PC-9 (cell line): ENCODE data around the gene WFDC1. TPM values are rescaled to one million over a fixed set of nuclear protein-coding genes. Genes with fewer than 3 reads are reported as not detected.

Experiments
- BruUV-seq: library from RNA; stranded (reverse); fragments of 400-500 nt; replicated peaks from 2 replicates; lab custom pipeline; 2021; lab: Mats Ljungman, UMichigan
- CTCF ChIA-PET: fragments of 300-600 bp; sonication (Branson Sonifier 250); formaldehyde crosslinking; loops from one replicate; lab custom pipeline; 2022; ENCODE audit warnings: antibody characterized with exemption; lab: Charles Lee
- POLR2A ChIA-PET: fragments of 300-600 bp; sonication (Branson Sonifier 250); formaldehyde crosslinking; loops from one replicate; lab custom pipeline; 2022; ENCODE audit warnings: antibody characterized with exemption; ENCODE audit not compliant: unreplicated experiment; lab: Charles Lee
- DNase-seq, 2 experiments: peaks; one replicate each; pipeline versions ENCODE4 v3.0.0 to v3.0.0-alpha.2; 2015 to 2022; ENCODE audit warnings: mixed read lengths in 1 of 2
- H2AFZ ChIP-seq: fragments of 200-600 bp; sonication (generic); 2 replicates; pipeline ENCODE4 v1.8.1; 2017; ENCODE audit warnings: antibody characterized with exemption
- H3F3A ChIP-seq: fragments of 200-600 bp; sonication (generic); 2 replicates; pipeline ENCODE4 v1.8.1; 2017; ENCODE audit warnings: antibody characterized with exemption, mild to moderate bottlenecking, low read depth; ENCODE audit not compliant: insufficient read depth
- H3K27ac ChIP-seq: fragments of 200-600 bp; sonication (generic); 2 replicates; pipeline ENCODE4 v1.6.1; 2016; ENCODE audit warnings: mixed run types
- H3K27me3 ChIP-seq: fragments of 200-600 bp; sonication (generic); 2 replicates; pipeline ENCODE4 v1.6.1; 2016; ENCODE audit warnings: low read depth, mixed run types; ENCODE audit not compliant: insufficient read depth
- H3K36me3 ChIP-seq: fragments of 200-600 bp; sonication (generic); 2 replicates; pipeline ENCODE4 v1.6.1; 2016; ENCODE audit warnings: low read depth, mixed run types
- H3K4me1 ChIP-seq: fragments of 200-600 bp; sonication (generic); replicated peaks from 2 replicates; pipeline ENCODE4 v1.6.1; 2016; ENCODE audit warnings: mixed run types; ENCODE audit not compliant: insufficient read depth
- H3K4me2 ChIP-seq: fragments of 200-600 bp; sonication (generic); 2 replicates; pipeline ENCODE4 v1.6.1; 2017; ENCODE audit warnings: mixed run types
- H3K4me3 ChIP-seq: fragments of 200-600 bp; sonication (generic); 2 replicates; pipeline ENCODE4 v1.6.1; 2016; ENCODE audit warnings: mixed run types
- H3K79me2 ChIP-seq: fragments of 200-600 bp; sonication (generic); 2 replicates; pipeline ENCODE4 v1.6.1; 2017; ENCODE audit warnings: low read depth, mixed run types
- H3K9me2 ChIP-seq: fragments of 200-600 bp; sonication (generic); 2 replicates; pipeline ENCODE4 v1.8.1; 2017; ENCODE audit warnings: mild to moderate bottlenecking; ENCODE audit not compliant: insufficient read depth
- H3K9me3 ChIP-seq: fragments of 200-600 bp; sonication (generic); 2 replicates; pipeline ENCODE4 v1.8.1; 2016; ENCODE audit warnings: low read depth; ENCODE audit not compliant: insufficient read depth
- H4K20me1 ChIP-seq: fragments of 200-600 bp; sonication (generic); 2 replicates; pipeline ENCODE4 v1.8.1; 2017; ENCODE audit not compliant: insufficient read depth
- CTCF ChIP-seq: fragments of 200-600 bp; sonication (generic); conservative IDR thresholded peaks from 2 replicates; pipeline ENCODE4 v1.6.1; 2017; ENCODE audit warnings: mixed run types, antibody characterized with exemption, mild to moderate bottlenecking, moderate library complexity
- EZH2 ChIP-seq: fragments of 200-600 bp; sonication (generic); IDR thresholded peaks from 2 replicates; pipeline ENCODE4 v1.8.0; 2017; ENCODE audit warnings: antibody characterized with exemption, low read depth
- intact Hi-C: fragments of 100-400 bp; cut with micrococcal nuclease; formaldehyde crosslinking; loops from one replicate; pipeline ENCODE4 v1.10.0; 2022; ENCODE audit not compliant: unreplicated experiment
- total RNA-seq: library from RNA; stranded (reverse); gene quantifications from 2 replicates; pipeline ENCODE4 v1.2.3, GENCODE V29; 2021

Gene WFDC1
- total RNA-seq, 1 experiment from 2014 or later = not detected

GRCh38 chr16:84253173-84253572 is 41.5 kb upstream of the WFDC1 start:
- H3K4me3 ChIP-seq = no peak overlapping the region

GRCh38 chr16:84254062-84254461 is 40.6 kb upstream of the WFDC1 start:
- H3K27ac ChIP-seq = no peak overlapping the region
- no peaks in the 10 kb centered on the region for H3K79me2 ChIP-seq
- H3F3A ChIP-seq = no peaks in the 10 kb centered on the region
- no peaks in the 10 kb centered on the region for H3K27me3 ChIP-seq
- H3K9me2 ChIP-seq = no peaks in the 10 kb centered on the region
- no peak for DNase-seq
- peaks cover 7% of the 10 kb centered on the region for H3K4me1 ChIP-seq
- H3K4me2 ChIP-seq = no peak overlapping the region
- intact Hi-C loops = no loop called here
- BruUV-seq = no TSS peak
- no peaks in the 10 kb centered on the region for H3K9me3 ChIP-seq
- no peaks in the 10 kb centered on the region for H4K20me1 ChIP-seq
- no peak overlapping the region for H2AFZ ChIP-seq
- no peaks in the 10 kb centered on the region for H3K36me3 ChIP-seq
- CTCF ChIA-PET = no interaction called here
- POLR2A ChIA-PET = no interaction called here
- H3K4me3 ChIP-seq = no peak overlapping the region
- TF ChIP-seq CTCF (no peak), EZH2 (no peak)

More at GRCh38 chr16:84253173-84253572, 41.5 kb upstream of the WFDC1 start:
- Histone ChIP-seq H3K27me3 (no peaks in the 10 kb centered on the region), H3K27ac (no peak overlapping the region), H3K4me1 (peaks cover 15% of the 10 kb centered on the region), H3K79me2 (no peaks in the 10 kb centered on the region), H3F3A (peaks cover 8% of the 10 kb centered on the region; the same call in 1 of the 2 replicates), H3K36me3 (no peaks in the 10 kb centered on the region), H3K9me3 (no peaks in the 10 kb centered on the region), H3K4me2 (no peak overlapping the region), H4K20me1 (no peaks in the 10 kb centered on the region), H2AFZ (no peak overlapping the region), H3K9me2 (no peaks in the 10 kb centered on the region)
- intact Hi-C loops = no loop called here
- no TSS peak for BruUV-seq
- POLR2A ChIA-PET = no interaction called here
- no peak for DNase-seq
- no peak for TF ChIP-seq CTCF
- no peak for TF ChIP-seq EZH2
- CTCF ChIA-PET = interaction anchor here (0.6 kb wide), 1 partner anchor 10 kb away, joined by 5 read pairs; no protein-coding TSS in a partner anchor

- ChIA-PET POLR2A (no interaction called here), CTCF (no interaction called here)
- Histone ChIP-seq H3F3A (no peaks in the 10 kb centered on the region), H3K79me2 (no peaks in the 10 kb centered on the region), H3K9me2 (no peaks in the 10 kb centered on the region), H3K4me2 (no peak overlapping the region), H3K36me3 (no peaks in the 10 kb centered on the region), H3K9me3 (no peaks in the 10 kb centered on the region), H4K20me1 (no peaks in the 10 kb centered on the region), H3K4me3 (no peak overlapping the region), H3K27me3 (no peaks in the 10 kb centered on the region), H3K4me1 (no peaks in the 10 kb centered on the region), H2AFZ (no peak overlapping the region), H3K27ac (no peak overlapping the region)
- TF ChIP-seq CTCF (no peak), EZH2 (no peak)
- no TSS peak for BruUV-seq
- no peak for DNase-seq
- intact Hi-C loops = no loop called here
Observed at GRCh38 chr16:84255050-84255810, 39.4 kb upstream of the WFDC1 start.
